Common myeloid progenitor, CD34-positive (primary cell): Measurements from ENCODE around the gene CYP4A22.

Source experiments
- CTCF ChIA-PET: fragments of 350-600 bp; sonication (Branson Sonifier 250); formaldehyde crosslinking; loops from one replicate; lab custom pipeline; 2021; ENCODE audit warnings: antibody characterized with exemption; lab: Charles Lee
- POLR2A ChIA-PET: fragments of 350-600 bp; sonication (Branson Sonifier 250); formaldehyde crosslinking; loops from one replicate; lab custom pipeline; 2021; ENCODE audit warnings: antibody characterized with exemption; lab: Charles Lee
- DNase-seq, 3 donors: peaks; one replicate each; pipeline versions ENCODE4 v3.0.0 to v3.0.0-alpha.2; 2013
- H3K27ac ChIP-seq, 2 experiments: 1 replicate in 1 of 2; 2 replicates in 1 of 2; pipeline ENCODE4 v1.7.0; 2013; ENCODE audit warnings: inconsistent platforms in 2 of 2, low read length in 2 of 2, mild to moderate bottlenecking in 2 of 2, low read depth in 1 of 2, moderate library complexity in 1 of 2; ENCODE audit not compliant: severe bottlenecking in 2 of 2, insufficient read depth in 1 of 2, poor library complexity in 1 of 2
- H3K27me3 ChIP-seq, 5 experiments: replicated peaks in 2 of 5; 1 replicate in 3 of 5; 2 replicates in 2 of 5; pipeline versions ENCODE4 v1.6.1 to v1.7.0; 2013; ENCODE audit warnings: low read length in 4 of 5, mild to moderate bottlenecking in 2 of 5, moderate library complexity in 2 of 5, inconsistent platforms in 1 of 5; ENCODE audit not compliant: insufficient read depth in 5 of 5, control insufficient read depth in 4 of 5
- H3K36me3 ChIP-seq, 4 experiments: 1 replicate in 2 of 4; 2 replicates in 2 of 4; pipeline versions ENCODE4 v1.6.1 to v1.7.0; 2013; ENCODE audit warnings: low read length in 3 of 4, control low read depth in 1 of 4, mild to moderate bottlenecking in 1 of 4; ENCODE audit not compliant: control insufficient read depth in 4 of 4, insufficient read depth in 4 of 4
- H3K4me1 ChIP-seq, 4 experiments: 1 replicate in 3 of 4; 2 replicates in 1 of 4; pipeline versions ENCODE4 v1.6.1 to v1.7.1; 2013; ENCODE audit warnings: low read length in 3 of 4, mild to moderate bottlenecking in 3 of 4, control low read depth in 1 of 4, inconsistent platforms in 1 of 4, moderate library complexity in 1 of 4; ENCODE audit not compliant: control insufficient read depth in 4 of 4, insufficient read depth in 4 of 4; ENCODE audit errors: control extremely low read depth in 1 of 4
- H3K4me3 ChIP-seq, 7 experiments: 1 replicate in 4 of 7; 2 replicates in 3 of 7; pipeline versions ENCODE4 v1.5.1 to v1.7.0; 2013; ENCODE audit warnings: mild to moderate bottlenecking in 7 of 7, low read length in 6 of 7, moderate library complexity in 6 of 7, inconsistent platforms in 2 of 7, low read depth in 2 of 7, control low read depth in 1 of 7; ENCODE audit not compliant: insufficient read depth in 4 of 7, control insufficient read depth in 1 of 7; ENCODE audit errors: extremely low read depth in 1 of 7
- H3K9me3 ChIP-seq, 5 experiments: 1 replicate in 4 of 5; 2 replicates in 1 of 5; pipeline versions ENCODE4 v1.6.1 to v1.7.1; 2013; ENCODE audit warnings: low read length in 4 of 5, mild to moderate bottlenecking in 2 of 5, inconsistent platforms in 1 of 5, low read depth in 1 of 5, moderate library complexity in 1 of 5; ENCODE audit not compliant: control insufficient read depth in 4 of 5, insufficient read depth in 2 of 5; ENCODE audit errors: control extremely low read depth in 1 of 5
- WGBS: methylation state at CpG from one replicate; pipeline ENCODE4 v1.1.5; 2013; ENCODE audit not compliant: insufficient coverage; 5-methylcytosine and 5-hydroxymethylcytosine counted together

The CYP4A22 gene

GRCh38 chr1:47184822-47185677 lies 47.8 kb downstream of the CYP4A22 start:
- CTCF ChIA-PET = interaction anchor here (1.0 to 11.7 kb wide), 6 partner anchors 5 to 79 kb away, joined by 3 to 173 read pairs (median 74); partner anchors contain the start of gene PDZK1IP1
- POLR2A ChIA-PET = no interaction called here
- H3K9me3 ChIP-seq = no peaks in the 10 kb centered on the region
- H3K36me3 ChIP-seq = no peaks in the 10 kb centered on the region
- H3K4me1 ChIP-seq = peaks cover 2 to 48% (median 36%) of the 10 kb centered on the region in 4 experiments
- H3K27ac ChIP-seq = no peak overlapping the region
- DNase-seq = no peak
- H3K4me3 ChIP-seq = no peak overlapping the region
- H3K27me3 ChIP-seq = no peaks in the 10 kb centered on the region
- WGBS = 95% methylated on average over 12 of the region's 14 CpGs

DNA sequence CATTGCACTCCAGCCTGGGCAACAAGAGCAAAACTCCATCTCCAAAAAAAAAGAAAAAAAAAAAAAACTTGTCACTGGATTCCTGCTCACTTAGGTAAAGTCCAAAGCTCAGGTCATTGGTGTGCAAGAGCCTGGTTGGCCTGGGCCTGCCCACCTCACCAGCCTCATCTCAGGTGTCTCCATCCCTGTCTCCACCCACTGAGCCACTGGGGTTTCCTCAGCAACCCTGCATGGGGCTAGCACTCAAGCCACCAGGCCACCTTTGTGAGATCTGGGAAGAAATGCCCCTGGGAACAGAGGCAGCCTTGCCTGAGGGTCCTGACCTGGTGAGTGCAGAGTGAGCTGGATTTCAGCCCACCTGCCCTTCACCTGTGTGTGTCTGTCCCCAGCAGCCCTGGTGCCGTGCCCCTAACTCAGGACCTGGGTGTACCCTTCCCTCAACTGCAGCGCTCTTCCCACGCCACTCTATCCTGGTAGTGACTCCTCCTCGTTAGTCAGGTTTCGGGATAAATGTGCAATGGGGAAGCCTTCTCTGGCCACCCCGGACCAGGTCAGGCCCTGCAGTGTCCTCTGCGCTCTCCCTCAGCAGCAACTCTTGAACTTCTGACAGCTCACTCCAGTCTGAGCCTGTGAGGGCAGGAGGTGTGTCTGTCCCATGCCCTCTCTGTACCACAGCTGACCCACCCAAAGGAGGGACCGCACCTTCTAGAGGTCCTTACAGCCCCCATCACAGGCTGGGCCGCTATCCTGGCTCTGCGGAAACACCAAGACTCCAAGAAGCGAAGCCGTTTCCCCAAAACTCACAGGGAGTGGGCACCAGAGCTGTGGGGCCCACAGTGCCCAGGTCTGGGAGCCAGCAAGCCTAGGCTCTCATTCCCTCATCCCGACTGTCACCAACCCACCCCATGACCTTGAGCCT lies 49.3 kb downstream of the CYP4A22 start:
- WGBS = 96% methylated on average over 12 of the region's 13 CpGs
- Histone ChIP-seq H3K36me3 (no peaks in the 10 kb centered on the region), H3K9me3 (no peaks in the 10 kb centered on the region), H3K4me1 (peaks cover 2 to 40% (median 34%) of the 10 kb centered on the region in 4 experiments), H3K27ac (no peak overlapping the region), H3K27me3 (no peaks in the 10 kb centered on the region), H3K4me3 (no peak overlapping the region)
- ChIA-PET CTCF (interaction anchor here (1.3 to 11.7 kb wide), 3 partner anchors 7 to 82 kb away, joined by 4 to 259 read pairs (median 173); no protein-coding TSS in a partner anchor), POLR2A (interaction anchor here (0.6 to 0.7 kb wide), 2 partner anchors 75 to 626 kb away, joined by 3 to 6 read pairs; no protein-coding TSS in a partner anchor)
- DNase-seq = no peak

GRCh38 chr1:47187231-47187925 lies 50.1 kb downstream of the CYP4A22 start:
- no peak for DNase-seq
- Histone ChIP-seq H3K27me3 (no peaks in the 10 kb centered on the region), H3K4me1 (peaks cover 2 to 33% (median 28%) of the 10 kb centered on the region in 4 experiments), H3K9me3 (no peaks in the 10 kb centered on the region), H3K4me3 (no peak overlapping the region), H3K27ac (no peak overlapping the region), H3K36me3 (no peaks in the 10 kb centered on the region)
- ChIA-PET POLR2A (interaction anchor here (1.3 kb wide), 1 partner anchor 8 kb away, joined by 3 read pairs; no protein-coding TSS in a partner anchor), CTCF (interaction anchor here (1.0 to 11.7 kb wide), 7 partner anchors 8 to 131 kb away, joined by 3 to 259 read pairs (median 4); no protein-coding TSS in a partner anchor)
- 92% methylated on average over 11 of the region's 12 CpGs for WGBS

GRCh38 chr1:47187926-47188250 lies 50.6 kb downstream of the CYP4A22 start:
- Histone ChIP-seq H3K4me3 (no peak overlapping the region), H3K9me3 (no peaks in the 10 kb centered on the region), H3K4me1 (peaks cover 2 to 33% (median 28%) of the 10 kb centered on the region in 4 experiments), H3K27me3 (no peaks in the 10 kb centered on the region), H3K27ac (no peak overlapping the region), H3K36me3 (no peaks in the 10 kb centered on the region)
- WGBS = 86% methylated on average over 2 of the region's 2 CpGs
- CTCF ChIA-PET = interaction anchor here (1.0 to 11.7 kb wide), 8 partner anchors 8 to 131 kb away, joined by 3 to 259 read pairs (median 4); no protein-coding TSS in a partner anchor
- POLR2A ChIA-PET = interaction anchor here (1.3 kb wide), 2 partner anchors 9 to 75 kb away, joined by 3 read pairs; no protein-coding TSS in a partner anchor
- no peak for DNase-seq

DNA sequence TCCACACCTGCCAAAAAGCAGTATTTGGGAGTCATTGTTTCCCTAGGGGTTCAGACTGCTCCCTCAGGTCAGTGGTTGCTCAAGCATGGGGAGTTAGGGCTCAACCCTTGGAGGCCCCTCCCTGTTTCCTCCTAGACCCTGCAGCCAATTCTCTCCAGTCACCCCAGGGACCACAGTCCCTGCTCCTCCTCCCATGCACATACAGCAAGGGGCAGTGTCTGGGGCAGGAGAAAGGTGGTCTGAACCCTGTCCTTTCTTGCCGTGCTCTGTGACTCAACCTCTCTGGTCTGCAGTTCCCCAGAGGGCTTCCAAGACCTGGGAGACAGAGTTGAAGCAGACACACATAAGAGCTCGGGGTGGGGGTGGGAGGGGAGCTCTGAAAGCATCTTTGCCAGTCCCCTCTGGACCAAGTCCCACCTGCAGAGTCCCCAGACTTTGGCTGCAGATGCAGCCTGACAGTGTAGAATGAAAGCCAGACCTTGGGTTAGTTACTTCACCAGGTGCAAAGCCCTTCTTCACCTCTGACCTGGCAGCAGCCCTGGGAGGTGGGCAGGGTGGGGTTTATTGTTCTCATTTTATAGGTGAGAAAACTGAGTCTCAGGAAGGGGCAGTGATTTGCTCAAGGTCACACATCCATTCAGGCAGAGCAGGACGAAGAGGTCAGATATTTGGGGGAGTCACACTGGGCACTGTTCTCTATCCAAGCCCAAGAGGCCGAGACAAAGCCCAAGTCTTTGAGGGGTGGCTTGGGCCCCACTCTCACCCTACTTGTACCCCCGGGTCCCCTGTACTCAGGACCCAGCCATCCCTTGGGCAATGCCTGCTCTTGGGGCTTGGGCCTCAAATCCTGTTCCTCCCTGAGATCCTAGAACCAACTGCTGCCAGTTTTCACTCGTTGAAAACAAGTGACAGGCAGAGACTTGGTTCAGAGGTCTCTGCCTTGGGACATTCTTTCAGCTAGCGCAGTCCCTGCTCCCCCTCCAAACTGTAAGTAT lies 51.8 kb downstream of the CYP4A22 start:
- Histone ChIP-seq H3K27me3 (no peaks in the 10 kb centered on the region), H3K27ac (no peak overlapping the region), H3K4me1 (peaks cover 0 to 27% (median 21%) of the 10 kb centered on the region in 4 experiments), H3K36me3 (no peaks in the 10 kb centered on the region), H3K9me3 (no peaks in the 10 kb centered on the region), H3K4me3 (no peak overlapping the region)
- WGBS = 89% methylated on average over 7 of the region's 7 CpGs
- POLR2A ChIA-PET = interaction anchor here (1.3 kb wide), 2 partner anchors 10 to 74 kb away, joined by 3 read pairs; no protein-coding TSS in a partner anchor
- CTCF ChIA-PET = interaction anchor here (0.9 to 11.7 kb wide), 8 partner anchors 9 to 243 kb away, joined by 3 to 259 read pairs (median 4); no protein-coding TSS in a partner anchor
- DNase-seq = no peak
